Measurements from ENCODE around the gene NHLRC3.

DNA sequence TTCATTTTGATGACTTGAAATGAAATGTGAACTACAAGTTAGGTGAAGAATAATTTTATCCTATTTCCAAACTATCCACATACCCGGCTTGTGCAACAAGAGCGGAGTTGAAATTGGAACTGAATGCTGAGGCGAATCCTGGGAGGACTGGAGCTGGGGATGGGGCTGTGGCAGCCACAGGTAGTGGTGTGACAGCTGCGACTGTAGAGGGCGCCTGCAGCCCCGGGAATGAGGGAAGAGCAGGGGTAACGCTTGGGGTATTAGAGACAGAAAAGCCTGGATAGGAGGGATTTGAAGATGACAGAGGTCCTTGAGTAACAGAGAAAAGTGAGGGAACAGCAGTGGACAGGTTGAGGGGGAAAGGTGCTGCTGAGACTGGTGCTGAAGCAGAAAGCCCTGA, 25.6 kb upstream of the NHLRC3 start:
- TF ChIP-seq, protein P1, sequence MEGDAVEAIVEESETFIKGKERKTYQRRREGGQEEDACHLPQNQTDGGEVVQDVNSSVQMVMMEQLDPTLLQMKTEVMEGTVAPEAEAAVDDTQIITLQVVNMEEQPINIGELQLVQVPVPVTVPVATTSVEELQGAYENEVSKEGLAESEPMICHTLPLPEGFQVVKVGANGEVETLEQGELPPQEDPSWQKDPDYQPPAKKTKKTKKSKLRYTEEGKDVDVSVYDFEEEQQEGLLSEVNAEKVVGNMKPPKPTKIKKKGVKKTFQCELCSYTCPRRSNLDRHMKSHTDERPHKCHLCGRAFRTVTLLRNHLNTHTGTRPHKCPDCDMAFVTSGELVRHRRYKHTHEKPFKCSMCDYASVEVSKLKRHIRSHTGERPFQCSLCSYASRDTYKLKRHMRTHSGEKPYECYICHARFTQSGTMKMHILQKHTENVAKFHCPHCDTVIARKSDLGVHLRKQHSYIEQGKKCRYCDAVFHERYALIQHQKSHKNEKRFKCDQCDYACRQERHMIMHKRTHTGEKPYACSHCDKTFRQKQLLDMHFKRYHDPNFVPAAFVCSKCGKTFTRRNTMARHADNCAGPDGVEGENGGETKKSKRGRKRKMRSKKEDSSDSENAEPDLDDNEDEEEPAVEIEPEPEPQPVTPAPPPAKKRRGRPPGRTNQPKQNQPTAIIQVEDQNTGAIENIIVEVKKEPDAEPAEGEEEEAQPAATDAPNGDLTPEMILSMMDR (conservative IDR thresholded peaks at IDR 0.05; ENCODE audit: low read length) = peak; percentile 61
- no peak for TF ChIP-seq EZH2phosphoT487 (IDR thresholded peaks at IDR 0.05; ENCODE audit: borderline replicate concordance, low read depth, low read length)

Measured in OCI-LY7 (cell line).